Large intestine (tissue), 3 donors: ENCODE results near the gene B3GAT3. TPM values are rescaled to one million over a fixed set of nuclear protein-coding genes. Genes with fewer than 3 reads are reported as not detected.
"Not testable (repeated sequence)": the region's sequence is repeated elsewhere in the genome, so short reads cannot be mapped to it uniquely, and the experiment has no call there.

ENCODE experiments used
- DNase-seq, 2 donors: peaks; one replicate each; pipeline versions ENCODE4 v3.0.0 to v3.0.0-alpha.2; 2013
- H3K27ac ChIP-seq: one replicate; pipeline ENCODE4 v1.5.1; 2013; ENCODE audit warnings: low read length
- H3K27me3 ChIP-seq: 2 replicates; pipeline ENCODE4 v1.6.1; 2013; ENCODE audit warnings: low read length; ENCODE audit not compliant: control insufficient read depth, insufficient read depth
- H3K36me3 ChIP-seq: 2 replicates; pipeline ENCODE4 v1.6.1; 2013; ENCODE audit warnings: low read length; ENCODE audit not compliant: control insufficient read depth, insufficient read depth
- H3K4me1 ChIP-seq: one replicate; pipeline ENCODE4 v1.6.1; 2013; ENCODE audit warnings: low read length; ENCODE audit not compliant: control insufficient read depth, insufficient read depth
- H3K4me3 ChIP-seq: one replicate; pipeline ENCODE4 v1.5.1; 2013; ENCODE audit warnings: low read length
- H3K9me3 ChIP-seq: one replicate; pipeline ENCODE4 v1.6.1; 2013; ENCODE audit warnings: mild to moderate bottlenecking, low read depth, low read length, moderate library complexity; ENCODE audit not compliant: control insufficient read depth
- WGBS: methylation state at CpG from one replicate; pipeline ENCODE4 v1.1.5; 2013; ENCODE audit warnings: low lambda C conversion rate; ENCODE audit not compliant: insufficient coverage; 5-methylcytosine and 5-hydroxymethylcytosine counted together
- polyA plus RNA-seq: library from polyadenylated mRNA; unstranded; fragments of 120-200 nt; gene quantifications from one replicate; pipeline ENCODE4 v1.2.1, GENCODE V29; 2013

B3GAT3 gene
- polyA plus RNA-seq, 1 donor = 40.0 TPM

DNA sequence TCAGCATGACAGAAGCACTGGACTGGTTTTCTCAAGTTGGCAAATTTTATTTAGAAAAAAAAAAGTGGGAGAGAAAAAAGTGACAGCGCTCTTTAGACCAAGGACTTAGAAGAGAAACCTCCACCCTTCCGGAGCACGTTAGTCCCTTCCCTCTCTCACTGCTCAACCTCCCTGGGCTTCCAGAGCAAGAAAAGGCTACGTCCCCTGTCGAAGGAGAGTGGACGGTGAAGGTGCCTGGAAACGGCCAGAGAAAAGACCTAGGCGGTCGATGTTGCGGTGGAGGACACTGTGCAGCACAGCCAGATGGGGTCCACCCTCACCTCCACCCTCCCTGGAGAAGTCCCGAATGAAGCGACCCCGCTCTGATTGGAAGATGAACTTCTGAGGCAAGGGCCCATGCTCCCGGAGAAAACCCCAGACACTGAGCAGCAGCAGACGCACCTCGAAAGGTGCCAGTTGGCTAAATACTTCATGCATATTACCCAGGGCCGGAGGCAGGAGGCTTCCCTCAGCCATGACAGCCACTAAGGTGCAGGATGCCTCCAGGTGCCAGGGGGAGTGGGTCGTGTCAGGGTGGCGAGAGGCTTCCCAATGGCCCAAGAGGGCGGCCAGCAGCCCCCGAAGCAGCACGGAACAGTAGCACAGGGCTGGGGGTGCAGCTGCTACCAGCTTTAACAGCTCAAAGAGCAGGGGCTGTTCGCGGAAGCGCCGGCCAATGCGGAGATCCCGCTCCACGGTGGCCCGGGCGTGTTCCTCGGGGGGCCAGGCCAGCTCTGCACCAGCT, 25.2 kb upstream of the B3GAT3 start:
- Histone ChIP-seq H3K9me3 (peaks cover 3% of the 10 kb centered on the region), H3K4me1 (peaks cover 13% of the 10 kb centered on the region), H3K36me3 (peaks cover 43% of the 10 kb centered on the region), H3K27ac (peak overlapping the region; percentile 64), H3K27me3 (no peaks in the 10 kb centered on the region), H3K4me3 (no peak overlapping the region)
- no CpG with 5 or more reads among the region's 32 CpGs for WGBS
- no peak for DNase-seq

DNA sequence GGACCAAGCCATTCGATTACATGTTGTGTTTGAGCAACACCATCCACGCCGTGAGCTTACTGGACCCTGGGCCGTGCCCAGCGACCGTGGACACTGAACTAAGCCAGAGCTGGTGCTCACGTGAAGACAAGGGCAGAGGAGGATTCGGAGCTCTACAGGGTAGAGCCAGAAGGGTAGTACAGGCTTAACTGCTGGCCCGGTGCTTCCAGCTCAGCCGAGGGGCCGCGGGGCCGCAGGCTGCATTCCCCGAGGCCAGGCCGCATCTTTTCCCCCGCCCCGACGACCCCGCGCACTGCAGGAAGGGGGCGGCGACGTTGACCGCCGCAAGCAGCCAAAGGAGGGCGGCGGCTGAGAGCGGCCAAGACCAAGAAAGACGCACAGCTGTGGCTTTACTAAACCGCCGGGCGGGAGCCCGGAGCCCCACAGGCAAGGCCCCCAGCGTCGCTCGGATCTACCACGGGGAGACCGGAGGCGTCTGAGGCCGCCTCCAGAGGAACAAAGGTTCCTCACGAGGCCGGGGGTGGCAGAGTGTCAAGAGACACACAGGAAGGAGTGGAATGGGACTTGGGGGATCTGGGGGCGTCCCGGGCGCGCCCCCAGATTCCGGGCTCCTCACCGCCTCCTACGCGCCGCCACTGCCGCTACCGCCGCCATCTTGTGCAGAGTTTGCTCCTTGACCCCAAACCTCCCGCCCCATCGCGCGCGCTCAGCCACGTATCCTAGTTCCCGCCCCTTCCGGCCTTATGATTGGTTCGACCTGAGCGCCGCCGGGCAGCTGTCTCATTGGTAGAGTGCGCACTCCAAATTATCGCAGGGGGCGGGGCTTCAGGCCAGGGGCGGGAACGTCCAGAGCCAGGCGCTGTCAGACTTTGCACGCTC, 24.4 kb upstream of the B3GAT3 start, which contains the start of gene GANAB:
Gene GANAB (minus strand): TSS at position 668 of the 879 bp plus-strand sequence. CDS start 14 bp downstream, at position 654.
- Histone ChIP-seq H3K4me1 (peaks cover 12% of the 10 kb centered on the region), H3K4me3 (peak within 1 kb of the TSS; percentile 94), H3K27ac (peak within 1 kb of the TSS; percentile 94), H3K36me3 (peaks cover 43% of the 10 kb centered on the region), H3K9me3 (peaks cover 3% of the 10 kb centered on the region), H3K27me3 (no peaks in the 10 kb centered on the region)
- no CpG with 5 or more reads among the region's 73 CpGs for WGBS
- DNase-seq = peak; percentile 98 to 99

DNA sequence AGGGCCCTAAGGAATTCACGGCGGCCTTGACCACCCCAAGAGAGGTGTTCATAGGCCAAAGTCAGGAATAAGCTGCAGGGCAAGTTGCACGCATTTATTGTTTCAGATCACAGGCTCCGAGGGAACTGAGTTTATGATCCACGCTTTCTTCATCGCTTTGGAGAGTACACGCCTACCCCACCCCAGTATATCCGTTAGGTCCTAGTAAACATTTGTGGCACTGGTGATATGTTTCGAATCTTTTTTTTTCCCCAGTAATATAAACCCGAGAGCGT, 23.8 kb upstream of the B3GAT3 start:
- WGBS = no CpG with 5 or more reads among the region's 11 CpGs
- no peaks in the 10 kb centered on the region for H3K27me3 ChIP-seq
- DNase-seq = no peak
- peak overlapping the region; percentile 94 for H3K27ac ChIP-seq
- peaks cover 3% of the 10 kb centered on the region for H3K9me3 ChIP-seq
- H3K4me3 ChIP-seq = peak overlapping the region; percentile 94
- H3K4me1 ChIP-seq = peaks cover 15% of the 10 kb centered on the region
- peaks cover 43% of the 10 kb centered on the region for H3K36me3 ChIP-seq

DNA sequence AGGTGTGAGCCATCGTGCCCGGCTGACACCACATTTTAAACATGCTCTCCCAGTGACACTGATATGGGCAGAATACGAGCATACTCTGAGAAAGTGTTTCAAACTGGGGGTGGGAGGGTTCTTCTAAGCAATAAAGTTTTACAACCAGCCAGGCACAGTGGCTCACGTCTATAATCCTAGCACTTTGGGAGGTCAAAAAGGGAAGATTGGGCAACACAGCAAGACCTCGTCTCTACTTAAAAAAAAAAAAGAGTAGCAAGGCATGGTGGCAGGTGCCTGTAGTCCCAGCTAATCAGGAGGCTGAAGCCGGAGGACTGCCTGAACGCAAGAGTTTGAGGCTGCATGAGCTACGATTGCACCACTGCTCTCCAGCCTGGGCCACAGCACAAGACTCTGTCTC, 22.4 kb upstream of the B3GAT3 start:
- peaks cover 15% of the 10 kb centered on the region for H3K4me1 ChIP-seq
- peaks cover 3% of the 10 kb centered on the region for H3K9me3 ChIP-seq
- H3K27me3 ChIP-seq = no peaks in the 10 kb centered on the region
- no CpG with 5 or more reads among the region's 8 CpGs for WGBS
- no peak overlapping the region for H3K27ac ChIP-seq
- H3K4me3 ChIP-seq = no peak overlapping the region
- no peak for DNase-seq
- H3K36me3 ChIP-seq = peaks cover 42% of the 10 kb centered on the region

DNA sequence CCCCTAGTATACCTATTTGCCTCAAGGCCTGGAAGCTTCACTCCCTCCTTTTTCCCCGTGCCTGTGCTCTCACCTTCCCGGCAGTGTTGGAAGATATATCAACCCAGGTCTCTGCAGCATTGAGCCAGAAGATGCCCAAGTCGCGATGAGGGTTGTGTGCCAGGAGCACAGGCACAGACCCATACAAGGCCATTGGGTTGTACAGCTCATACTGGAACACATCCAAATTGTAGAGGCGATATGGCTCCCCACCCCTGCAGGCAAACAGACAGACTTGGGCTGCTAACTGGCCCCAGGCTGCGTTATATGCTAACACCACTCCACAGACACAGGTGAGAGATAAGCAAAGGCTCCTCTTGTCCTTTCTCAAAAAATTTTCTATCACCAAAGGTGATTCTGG, 10.7 kb upstream of the B3GAT3 start:
- Histone ChIP-seq H3K4me3 (no peak overlapping the region), H3K27me3 (no peaks in the 10 kb centered on the region), H3K4me1 (no peaks in the 10 kb centered on the region), H3K27ac (no peak overlapping the region), H3K9me3 (no peaks in the 10 kb centered on the region), H3K36me3 (peaks cover 88% of the 10 kb centered on the region)
- DNase-seq = no peak
- WGBS = no CpG with 5 or more reads among the region's 6 CpGs

DNA sequence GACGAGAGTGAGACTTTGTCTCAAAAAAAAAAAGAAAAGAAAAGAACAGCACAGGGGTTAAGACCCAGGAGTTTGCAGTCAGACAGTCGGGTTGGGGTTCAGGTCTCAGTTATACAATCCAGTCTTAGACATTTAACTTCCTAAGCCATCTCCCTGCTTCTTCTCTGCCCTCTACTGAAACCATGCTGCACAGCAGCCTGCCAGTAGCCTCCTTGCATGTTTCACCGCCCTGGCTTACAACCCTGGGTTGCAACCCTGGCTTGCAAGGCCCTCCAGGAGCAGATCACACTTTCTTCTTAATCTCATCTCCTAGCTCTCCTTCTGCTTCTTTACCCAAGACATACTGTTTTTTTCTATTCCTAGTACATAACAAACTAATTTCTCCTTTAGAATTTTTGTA, 5.9 kb upstream of the B3GAT3 start:
- peaks cover 74% of the 10 kb centered on the region for H3K36me3 ChIP-seq
- H3K4me3 ChIP-seq = no peak overlapping the region
- H3K27ac ChIP-seq = no peak overlapping the region
- no peak for DNase-seq
- H3K4me1 ChIP-seq = no peaks in the 10 kb centered on the region
- H3K9me3 ChIP-seq = no peaks in the 10 kb centered on the region
- no peaks in the 10 kb centered on the region for H3K27me3 ChIP-seq
- WGBS = no CpG with 5 or more reads among the region's 3 CpGs

DNA sequence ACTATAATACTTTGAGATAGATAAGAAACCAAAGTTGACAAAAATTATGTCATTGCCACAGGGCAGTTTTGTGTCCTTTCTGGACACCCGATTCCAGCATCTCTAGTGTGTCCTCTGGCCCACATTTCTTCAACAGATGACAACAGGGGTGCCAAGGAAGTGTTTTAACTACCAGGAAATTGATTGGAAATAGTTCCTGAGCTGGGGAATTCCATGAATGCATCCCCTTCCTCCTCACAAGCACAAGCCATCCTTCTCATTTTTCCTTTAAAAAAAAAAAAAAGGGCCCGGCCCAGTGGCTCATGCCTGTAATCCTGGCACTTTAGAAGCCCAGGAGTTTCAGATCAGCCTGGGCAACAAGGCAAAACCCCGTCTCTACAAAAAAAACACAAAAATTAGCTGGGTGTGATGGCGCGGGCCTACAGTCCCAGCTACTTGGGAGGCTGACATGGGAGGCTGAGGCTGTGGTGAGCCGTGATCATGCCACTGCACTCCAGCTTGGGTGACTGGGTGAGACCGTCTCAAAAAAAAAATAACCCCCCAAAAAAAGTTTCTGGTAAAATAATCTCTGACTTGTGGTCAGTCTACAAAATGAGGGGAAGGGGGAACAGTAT, 797 bp upstream of the B3GAT3 start:
- Histone ChIP-seq H3K27ac (peak overlapping the region; percentile 82), H3K9me3 (no peaks in the 10 kb centered on the region), H3K36me3 (peaks cover 25% of the 10 kb centered on the region), H3K27me3 (no peaks in the 10 kb centered on the region), H3K4me1 (peaks cover 10% of the 10 kb centered on the region), H3K4me3 (peak overlapping the region; percentile 93)
- WGBS = 80% methylated on average over 2 of the region's 7 CpGs
- DNase-seq = no peak

DNA sequence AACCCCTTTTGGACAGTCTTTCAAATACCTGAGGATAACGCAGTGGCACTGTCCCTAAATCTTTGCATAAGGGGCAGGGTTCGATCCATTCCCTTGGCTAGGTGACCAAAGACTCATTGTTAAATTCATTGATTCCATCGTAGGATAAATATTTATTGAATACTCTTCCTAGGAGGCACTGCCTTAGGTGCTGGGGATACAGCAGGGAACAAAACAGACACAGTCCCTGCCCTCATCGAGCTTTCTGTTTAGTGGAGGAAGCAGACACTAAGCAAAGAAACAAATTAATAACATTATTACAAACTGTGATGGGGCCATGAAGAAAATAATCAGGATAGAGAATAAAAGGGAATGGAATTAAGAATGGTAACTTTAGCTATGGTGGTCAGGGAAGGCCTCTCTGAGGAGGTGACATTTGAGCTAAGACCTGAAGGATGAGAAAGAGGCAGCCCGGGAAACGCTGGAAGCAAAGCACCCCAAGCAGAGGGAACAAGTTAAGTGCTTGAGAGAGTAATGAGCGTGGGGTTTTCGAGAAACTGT, 689 bp downstream of the B3GAT3 start:
- no peak for DNase-seq
- Histone ChIP-seq H3K36me3 (peaks cover 27% of the 10 kb centered on the region), H3K4me3 (peak overlapping the region; percentile 93), H3K4me1 (peaks cover 10% of the 10 kb centered on the region), H3K27me3 (no peaks in the 10 kb centered on the region), H3K27ac (peak overlapping the region; percentile 82), H3K9me3 (no peaks in the 10 kb centered on the region)
- 0% methylated on average over 2 of the region's 8 CpGs for WGBS

DNA sequence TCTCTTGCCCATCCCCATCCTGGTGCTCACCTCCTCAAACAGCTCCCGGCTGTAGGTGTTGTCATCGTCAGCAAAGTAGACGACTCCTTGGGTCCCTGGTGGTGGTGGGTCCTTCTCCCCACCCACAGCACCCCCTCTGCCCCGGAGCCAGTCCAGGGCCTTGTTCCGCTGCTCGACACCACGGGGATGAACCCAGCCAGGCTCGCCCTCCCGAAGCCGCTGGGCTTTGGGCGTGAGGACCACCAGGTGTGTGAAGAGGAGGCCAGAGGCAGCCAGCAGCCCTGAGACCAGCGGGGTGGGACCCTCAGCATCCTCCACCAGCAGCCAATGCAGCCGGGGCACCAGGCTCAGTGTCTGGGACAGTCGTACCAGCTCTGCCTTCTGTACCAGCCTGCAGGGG, 4.8 kb downstream of the B3GAT3 start:
- H3K27me3 ChIP-seq, H3K4me3 ChIP-seq, H3K27ac ChIP-seq, H3K9me3 ChIP-seq, DNase-seq: not testable (repeated sequence)
- no CpG with 5 or more reads among the region's 14 CpGs for WGBS
- Histone ChIP-seq H3K36me3 (peaks cover 26% of the 10 kb centered on the region), H3K4me1 (peaks cover 39% of the 10 kb centered on the region)

DNA sequence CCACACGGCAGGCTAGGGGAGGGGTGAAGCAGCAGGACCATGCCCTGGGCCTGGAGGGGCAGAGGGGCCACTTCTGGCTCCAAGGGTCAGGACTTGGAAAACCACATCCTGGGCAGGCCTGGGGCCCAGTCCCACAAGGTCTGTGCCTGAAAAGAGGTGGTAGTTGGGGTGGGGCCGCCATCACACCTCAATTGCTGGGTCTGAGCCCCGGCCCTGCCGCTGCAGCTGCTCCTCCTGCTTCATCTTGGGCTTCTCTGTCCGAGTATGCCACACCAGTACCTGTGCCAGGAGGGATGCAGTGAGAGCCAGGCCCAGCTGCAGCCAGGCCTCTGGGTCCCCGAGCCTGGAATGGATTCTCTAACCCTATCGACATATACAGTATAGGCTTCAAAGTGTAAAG, 6.3 kb downstream of the B3GAT3 start:
- Histone ChIP-seq H3K4me3 (no peak overlapping the region), H3K9me3 (no peaks in the 10 kb centered on the region), H3K27ac (no peak overlapping the region), H3K27me3 (no peaks in the 10 kb centered on the region), H3K36me3 (peaks cover 26% of the 10 kb centered on the region), H3K4me1 (peaks cover 45% of the 10 kb centered on the region)
- DNase-seq = no peak
- no CpG with 5 or more reads among the region's 7 CpGs for WGBS
